ENCODE results near the gene CCR2. TPM values are rescaled to one million over a fixed set of nuclear protein-coding genes. Genes with fewer than 3 reads are reported as not detected.

Gene CCR2
- total RNA-seq, 2 donors from 2014 or later: 1.7 to 2.5 TPM

GRCh38 chr3:46351646-46352045 is 2.3 kb upstream of the CCR2 start:
- intact Hi-C loops (cut with DNase I): no loop called here
- DNase-seq (ENCODE audit: low spot score): no peak

- intact Hi-C loops (cut with DNase I): no loop called here
- no peak for DNase-seq (ENCODE audit: low spot score)
Measured at GRCh38 chr3:46353090-46353489, 821 bp upstream of the CCR2 start.

- DNase-seq (ENCODE audit: low spot score): no peak
- intact Hi-C loops (cut with DNase I): no loop called here
Measured at GRCh38 chr3:46354478-46354877, 567 bp downstream of the CCR2 start.

GRCh38 chr3:46354984-46355383 is 1.1 kb downstream of the CCR2 start:
- DNase-seq (ENCODE audit: low spot score): no peak
- intact Hi-C loops (cut with DNase I): no loop called here

GRCh38 chr3:46356276-46356675 is 2.4 kb downstream of the CCR2 start:
- intact Hi-C loops (cut with DNase I): no loop called here
- DNase-seq (ENCODE audit: low spot score): no peak

GRCh38 chr3:46356909-46357308 is 3.0 kb downstream of the CCR2 start:
- intact Hi-C loops (cut with DNase I): no loop called here
- no peak for DNase-seq (ENCODE audit: low spot score)

- intact Hi-C loops (cut with DNase I): no loop called here
- no peak for DNase-seq (ENCODE audit: low spot score)
Measured at GRCh38 chr3:46358466-46358865, 4.6 kb downstream of the CCR2 start.

- intact Hi-C loops (cut with DNase I): no loop called here
- DNase-seq (ENCODE audit: low spot score): no peak
Measured at GRCh38 chr3:46359733-46360493, 6.0 kb downstream of the CCR2 start.

GRCh38 chr3:46360907-46361306 is 7.0 kb downstream of the CCR2 start:
- intact Hi-C loops (cut with DNase I): no loop called here
- no peak for DNase-seq (ENCODE audit: low spot score)

GRCh38 chr3:46361408-46362283 is 7.7 kb downstream of the CCR2 start:
- no peak for DNase-seq (ENCODE audit: low spot score)
- intact Hi-C loops (cut with DNase I): no loop called here

GRCh38 chr3:46365041-46365440 is 11.1 kb downstream of the CCR2 start:
- no peak for DNase-seq (ENCODE audit: low spot score)
- intact Hi-C loops (cut with DNase I): no loop called here

GRCh38 chr3:46365737-46366524 is 12.0 kb downstream of the CCR2 start:
- no peak for DNase-seq (ENCODE audit: low spot score)
- intact Hi-C loops (cut with DNase I): no loop called here

GRCh38 chr3:46367811-46368210 is 13.9 kb downstream of the CCR2 start:
- intact Hi-C loops (cut with DNase I): no loop called here
- no peak for DNase-seq (ENCODE audit: low spot score)

- intact Hi-C loops (cut with DNase I): no loop called here
- DNase-seq (ENCODE audit: low spot score): peak; percentile 87
Measured at GRCh38 chr3:46368569-46368968, 14.7 kb downstream of the CCR2 start.

GRCh38 chr3:46369151-46369550 is 15.2 kb downstream of the CCR2 start:
- DNase-seq (ENCODE audit: low spot score): no peak
- intact Hi-C loops (cut with DNase I): no loop called here

- intact Hi-C loops (cut with DNase I): loop anchor here in 1 of 2 donors (5.0 kb wide), 1 partner anchor 1152 kb away; no protein-coding TSS in a partner anchor
- DNase-seq (ENCODE audit: low spot score): no peak
Measured at GRCh38 chr3:46369675-46370132, 15.8 kb downstream of the CCR2 start.

- intact Hi-C loops (cut with DNase I): loop anchor here in 1 of 2 donors (5.0 kb wide), 1 partner anchor 1154 kb away; no protein-coding TSS in a partner anchor
- DNase-seq (ENCODE audit: low spot score): no peak
Measured at GRCh38 chr3:46370839-46371518, 17.1 kb downstream of the CCR2 start, which contains the start of gene CCR5. Gene CCR5 (plus strand): TSS chr3:46370946. CDS start chr3:46372903, 1,957 bp downstream.

- DNase-seq (ENCODE audit: low spot score): no peak
- intact Hi-C loops (cut with DNase I): loop anchor here in 1 of 2 donors (5.0 kb wide), 1 partner anchor 1154 kb away; no protein-coding TSS in a partner anchor
Measured at GRCh38 chr3:46371519-46372340, 17.8 kb downstream of the CCR2 start.
